HepG2 (cell line): ENCODE results near the gene CIAPIN1. TPM values are rescaled to one million over a fixed set of nuclear protein-coding genes. Genes with fewer than 3 reads are reported as not detected.

Source experiments
- CBFB ChIP-seq: sonication (generic); formaldehyde crosslinking; IDR thresholded peaks from 2 replicates; pipeline ENCODE4 v1.4.0; 2020; ENCODE audit warnings: missing genetic modification reagents
- CHCHD3 ChIP-seq: sonication (generic); formaldehyde crosslinking; IDR thresholded peaks from 2 replicates; pipeline ENCODE4 v1.8.0; 2022; ENCODE audit warnings: mild to moderate bottlenecking, missing genetic modification reagents, moderate library complexity
- CREB1 ChIP-seq, 2 experiments: fragments of 450-650 bp in 1 of 2; IDR thresholded peaks; 2 replicates each; pipeline ENCODE4 v1.6.1; 2016 to 2017; ENCODE audit warnings: control low read depth in 1 of 2, mild to moderate bottlenecking in 1 of 2, missing compliant biosample characterization in 1 of 2, missing genetic modification characterization in 1 of 2
- EEA1 ChIP-seq: sonication (generic); formaldehyde crosslinking; IDR thresholded peaks from 2 replicates; pipeline ENCODE4 v1.5.1; 2020; ENCODE audit warnings: mild to moderate bottlenecking, missing genetic modification reagents, borderline replicate concordance
- EED ChIP-seq: sonication (generic); formaldehyde crosslinking; IDR thresholded peaks from 2 replicates; pipeline ENCODE4 v1.5.0; 2020; ENCODE audit warnings: mild to moderate bottlenecking, missing genetic modification reagents
- ETV6 ChIP-seq: sonication (generic); formaldehyde crosslinking; conservative IDR thresholded peaks from 2 replicates; pipeline ENCODE4 v1.4.0; 2020; ENCODE audit warnings: missing genetic modification reagents
- HOXA9 ChIP-seq: sonication (generic); formaldehyde crosslinking; IDR thresholded peaks from 2 replicates; pipeline ENCODE4 v1.8.1; 2022; ENCODE audit warnings: missing genetic modification reagents, mild to moderate bottlenecking, moderate library complexity, borderline replicate concordance
- KLF6 ChIP-seq: IDR thresholded peaks from 2 replicates; pipeline ENCODE4 v1.8.0; 2016; ENCODE audit warnings: missing biosample characterization, missing genetic modification reagents
- MTA3 ChIP-seq: sonication (generic); formaldehyde crosslinking; IDR thresholded peaks from 2 replicates; pipeline ENCODE4 v1.4.0; 2020; ENCODE audit warnings: missing genetic modification reagents
- MTF2 ChIP-seq: sonication (generic); formaldehyde crosslinking; IDR thresholded peaks from 2 replicates; pipeline ENCODE4 v1.5.0; 2020; ENCODE audit warnings: missing genetic modification reagents, borderline replicate concordance
- PAX8 ChIP-seq: sonication (generic); formaldehyde crosslinking; IDR thresholded peaks from 2 replicates; pipeline ENCODE4 v1.8.0; 2022; ENCODE audit warnings: mild to moderate bottlenecking, missing genetic modification reagents, borderline replicate concordance
- RELA ChIP-seq: sonication (generic); formaldehyde crosslinking; IDR thresholded peaks from 2 replicates; pipeline ENCODE4 v1.4.0; 2020; ENCODE audit warnings: missing genetic modification reagents
- SKI ChIP-seq: fragments of 450-650 bp; IDR thresholded peaks from one replicate; pipeline ENCODE4 v1.6.1; 2018; ENCODE audit warnings: mild to moderate bottlenecking; ENCODE audit not compliant: partially characterized antibody
- ZBTB21 ChIP-seq: sonication (generic); formaldehyde crosslinking; IDR thresholded peaks from 2 replicates; pipeline ENCODE4 v1.4.0; 2020; ENCODE audit warnings: missing genetic modification reagents
- ZBTB7B ChIP-seq: sonication (generic); formaldehyde crosslinking; IDR thresholded peaks from 2 replicates; pipeline ENCODE4 v1.4.0; 2020; ENCODE audit warnings: missing genetic modification reagents
- ZBTB8A ChIP-seq: sonication (generic); formaldehyde crosslinking; IDR thresholded peaks from 2 replicates; pipeline ENCODE4 v1.4.0; 2020; ENCODE audit warnings: mild to moderate bottlenecking, low read depth, missing genetic modification reagents, borderline replicate concordance
- ZNF101 ChIP-seq: sonication (generic); formaldehyde crosslinking; IDR thresholded peaks from 2 replicates; pipeline ENCODE4 v1.4.0; 2020; ENCODE audit warnings: mild to moderate bottlenecking, low read depth, missing genetic modification reagents, borderline replicate concordance
- ZNF30 ChIP-seq: sonication (generic); formaldehyde crosslinking; IDR thresholded peaks from 2 replicates; pipeline ENCODE4 v1.5.0; 2020; ENCODE audit warnings: mild to moderate bottlenecking, missing genetic modification reagents
- ZNF335 ChIP-seq: sonication (generic); formaldehyde crosslinking; IDR thresholded peaks from 2 replicates; pipeline ENCODE4 v1.4.0; 2020; ENCODE audit warnings: missing genetic modification reagents
- ZNF33A ChIP-seq: sonication (generic); formaldehyde crosslinking; IDR thresholded peaks from 2 replicates; pipeline ENCODE4 v1.5.1; 2020; ENCODE audit warnings: missing genetic modification reagents, mild to moderate bottlenecking, moderate library complexity, borderline replicate concordance
- ZNF501 ChIP-seq: sonication (generic); formaldehyde crosslinking; IDR thresholded peaks from 2 replicates; pipeline ENCODE4 v1.5.1; 2020; ENCODE audit warnings: mild to moderate bottlenecking, moderate library complexity, missing genetic modification reagents
- ZNF512B ChIP-seq: sonication (generic); formaldehyde crosslinking; IDR thresholded peaks from 2 replicates; pipeline ENCODE4 v1.5.1; 2020; ENCODE audit warnings: missing genetic modification reagents, mild to moderate bottlenecking, borderline replicate concordance
- ZNF564 ChIP-seq: sonication (generic); formaldehyde crosslinking; IDR thresholded peaks from 2 replicates; pipeline ENCODE4 v1.8.1; 2023; ENCODE audit warnings: mild to moderate bottlenecking, missing genetic modification reagents
- ZNF878 ChIP-seq: sonication (generic); formaldehyde crosslinking; IDR thresholded peaks from 2 replicates; pipeline ENCODE4 v1.8.1; 2023; ENCODE audit warnings: mild to moderate bottlenecking, missing genetic modification reagents, moderate library complexity
- ZSCAN31 ChIP-seq: sonication (generic); formaldehyde crosslinking; IDR thresholded peaks from 2 replicates; pipeline ENCODE4 v1.5.0; 2020; ENCODE audit warnings: low read depth, mild to moderate bottlenecking, missing genetic modification reagents
- polyA plus RNA-seq, 8 experiments: library from polyadenylated mRNA; depleted of rRNA in 3 of 8; stranded (reverse) in 7 of 8; unstranded in 1 of 8; fragments of >200 nt; fragmentation: Illumina TruSeq in 4 of 8; extraction: Trizol in 4 of 8; gene quantifications; 2 replicates each; pipeline versions ENCODE4 v1.2.1 to v1.2.3, GENCODE V29; 2011 to 2016; ENCODE audit warnings: low read depth in 4 of 8, missing spikeins in 1 of 8, mixed read lengths in 1 of 8; ENCODE audit not compliant: insufficient read depth in 1 of 8
- total RNA-seq, 5 experiments: library from RNA; depleted of rRNA; stranded (reverse); fragments of >200 nt; fragmentation: Illumina TruSeq; extraction: Trizol; gene quantifications; 2 replicates each; pipeline ENCODE4 v1.2.3, GENCODE V29; 2016; ENCODE audit warnings: low read depth in 1 of 5
- TF ChIP-seq, protein P1 (sequence below): sonication (generic); formaldehyde crosslinking; IDR thresholded peaks from 2 replicates; pipeline ENCODE4 v1.5.1; 2020; ENCODE audit warnings: mild to moderate bottlenecking, missing genetic modification reagents, moderate library complexity
- TF ChIP-seq, protein P2 (sequence below): sonication (generic); formaldehyde crosslinking; conservative IDR thresholded peaks from 2 replicates; pipeline ENCODE4 v1.4.0; 2020; ENCODE audit warnings: missing genetic modification reagents

CIAPIN1 gene
- total and polyA plus RNA-seq, 2 of the 13 experiments (the other 11 are each of a cell fraction or from before 2014, with no cell fraction given): 69.3 to 89.7 TPM

DNA sequence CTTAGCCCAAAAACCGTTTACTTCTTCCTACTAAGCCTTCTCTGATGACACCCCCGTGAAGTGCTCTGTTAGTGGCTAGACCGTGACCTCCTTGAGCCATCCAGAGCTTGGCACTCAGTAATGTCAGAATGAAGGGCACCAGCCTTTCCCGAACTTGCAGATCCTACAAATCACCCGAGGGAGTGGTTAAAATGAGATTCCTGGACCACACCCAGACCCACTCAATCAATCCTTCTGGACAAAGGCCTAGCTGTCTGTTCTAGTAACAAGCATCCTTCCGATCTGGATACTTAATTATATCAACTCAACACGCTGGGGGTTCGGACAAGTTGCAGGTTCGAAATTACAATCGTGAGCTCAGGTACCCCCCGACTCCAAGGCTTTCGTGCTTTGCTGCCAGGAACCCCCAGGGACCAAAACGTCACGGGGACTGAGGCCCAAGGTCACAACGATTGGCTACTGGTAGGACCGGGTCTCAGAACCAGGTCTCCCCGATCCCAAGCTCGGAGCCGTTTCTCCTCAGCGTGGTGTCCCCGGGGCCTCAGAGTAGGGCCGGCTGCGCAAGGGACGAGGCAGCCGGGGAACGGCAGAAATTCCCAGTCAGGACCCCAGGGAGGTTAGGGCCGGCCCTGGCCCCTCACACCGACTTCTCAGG lies 527 bp downstream of the CIAPIN1 start (continued):
- TF ChIP-seq MTF2: 0 out of 2 replicates have a peak, but pooled peaks have one; percentile 60
- TF ChIP-seq EED (CRISPR knock-in tag): no peak
- TF ChIP-seq, protein P1, sequence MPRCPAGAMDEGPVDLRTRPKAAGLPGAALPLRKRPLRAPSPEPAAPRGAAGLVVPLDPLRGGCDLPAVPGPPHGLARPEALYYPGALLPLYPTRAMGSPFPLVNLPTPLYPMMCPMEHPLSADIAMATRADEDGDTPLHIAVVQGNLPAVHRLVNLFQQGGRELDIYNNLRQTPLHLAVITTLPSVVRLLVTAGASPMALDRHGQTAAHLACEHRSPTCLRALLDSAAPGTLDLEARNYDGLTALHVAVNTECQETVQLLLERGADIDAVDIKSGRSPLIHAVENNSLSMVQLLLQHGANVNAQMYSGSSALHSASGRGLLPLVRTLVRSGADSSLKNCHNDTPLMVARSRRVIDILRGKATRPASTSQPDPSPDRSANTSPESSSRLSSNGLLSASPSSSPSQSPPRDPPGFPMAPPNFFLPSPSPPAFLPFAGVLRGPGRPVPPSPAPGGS (CRISPR knock-in tag): no peak
- 0 out of 2 replicates have a peak, but pooled peaks have one; percentile 19 for TF ChIP-seq ZNF101 (CRISPR knock-in tag)
- TF ChIP-seq ZNF512B (CRISPR knock-in tag): no peak
- TF ChIP-seq EEA1 (CRISPR knock-in tag): 0 out of 2 replicates have a peak, but pooled peaks have one; percentile 1
- TF ChIP-seq KLF6 (CRISPR knock-in tag): no peak; the same call in 1 of the 2 replicates
- TF ChIP-seq SKI: no peak
- TF ChIP-seq RELA (CRISPR knock-in tag): no peak
- 0 out of 2 replicates have a peak, but pooled peaks have one; percentile 23 for TF ChIP-seq ZNF33A
- TF ChIP-seq ZNF30 (CRISPR knock-in tag): 0 out of 2 replicates have a peak, but pooled peaks have one; percentile 48
- TF ChIP-seq ZBTB21 (CRISPR knock-in tag): no peak
- TF ChIP-seq PAX8 (CRISPR knock-in tag): no peak
- TF ChIP-seq CBFB (CRISPR knock-in tag): no peak
- TF ChIP-seq ZNF878 (CRISPR knock-in tag): no peak
- peak; percentile 58; the same call in 1 of the 2 replicates for TF ChIP-seq MTA3 (CRISPR knock-in tag)
- no peak for TF ChIP-seq ZBTB7B (CRISPR knock-in tag)
- no peak for TF ChIP-seq ZSCAN31 (CRISPR knock-in tag)
- TF ChIP-seq ZNF335 (CRISPR knock-in tag): no peak
- no peak for TF ChIP-seq CHCHD3 (CRISPR knock-in tag)
- TF ChIP-seq CREB1 (IDR thresholded peaks at IDR 0.05): no peak
- no peak for TF ChIP-seq CREB1 (CRISPR knock-in tag; IDR thresholded peaks at IDR 0.05)
- TF ChIP-seq HOXA9 (CRISPR knock-in tag): no peak
- no peak for TF ChIP-seq ETV6 (CRISPR knock-in tag)
- TF ChIP-seq, protein P2, sequence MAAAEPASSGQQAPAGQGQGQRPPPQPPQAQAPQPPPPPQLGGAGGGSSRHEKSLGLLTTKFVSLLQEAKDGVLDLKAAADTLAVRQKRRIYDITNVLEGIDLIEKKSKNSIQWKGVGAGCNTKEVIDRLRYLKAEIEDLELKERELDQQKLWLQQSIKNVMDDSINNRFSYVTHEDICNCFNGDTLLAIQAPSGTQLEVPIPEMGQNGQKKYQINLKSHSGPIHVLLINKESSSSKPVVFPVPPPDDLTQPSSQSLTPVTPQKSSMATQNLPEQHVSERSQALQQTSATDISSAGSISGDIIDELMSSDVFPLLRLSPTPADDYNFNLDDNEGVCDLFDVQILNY (CRISPR knock-in tag): no peak
- no peak for TF ChIP-seq ZNF564
- TF ChIP-seq ZNF501 (CRISPR knock-in tag): no peak
- no peak; the same call in 1 of the 2 replicates for TF ChIP-seq ZBTB8A (CRISPR knock-in tag)
